Endothelial cell of umbilical vein (primary cell): Measurements from ENCODE around the gene SPAG9. TPM values are rescaled to one million over a fixed set of nuclear protein-coding genes. Genes with fewer than 3 reads are reported as not detected.

Experiments used
- BruUV-seq: library from RNA; stranded (reverse); fragments of 400-500 nt; replicated peaks from 2 replicates; lab custom pipeline; 2021; lab: Mats Ljungman, UMichigan
- CTCF ChIA-PET: fragments of 300-600, 350-600 bp; sonication (Branson Sonifier 250); formaldehyde crosslinking; loops from one replicate; lab custom pipeline; 2021; ENCODE audit warnings: antibody characterized with exemption, inconsistent platforms; lab: Charles Lee
- POLR2A ChIA-PET: fragments of 300-600, 350-600 bp; sonication (Branson Sonifier 250); formaldehyde crosslinking; loops from one replicate; lab custom pipeline; 2021; ENCODE audit warnings: antibody characterized with exemption, inconsistent platforms; lab: Charles Lee
- DNase-seq: peaks from one replicate; pipeline ENCODE4 v3.0.0-alpha.2; 2011; ENCODE audit warnings: low read depth, low spot score
- FAIRE-seq: peaks from 2 replicates; lab custom pipeline; 2011; peaks lifted over from hg19 to GRCh38; lab: Jason Lieb, UNC
- H2AFZ ChIP-seq: 2 replicates; pipeline ENCODE4 v1.6.0; 2012; ENCODE audit warnings: low read depth, low read length, control low read depth, inconsistent platforms
- H3K27ac ChIP-seq: 2 replicates; pipeline ENCODE4 v1.5.1; 2011; ENCODE audit warnings: low read depth, mild to moderate bottlenecking, control low read depth, low read length, moderate library complexity; ENCODE audit not compliant: insufficient read depth
- H3K27me3 ChIP-seq, 2 experiments: 2 replicates each; pipeline versions ENCODE4 v1.6.0 to v1.6.1; 2011; ENCODE audit warnings: low read length in 2 of 2, mixed read lengths in 1 of 2; ENCODE audit not compliant: control insufficient read depth in 2 of 2, insufficient read depth in 2 of 2
- H3K36me3 ChIP-seq, 2 experiments: 2 replicates in 1 of 2; 3 replicates in 1 of 2; pipeline ENCODE4 v1.5.1; 2011; ENCODE audit warnings: low read length in 2 of 2, mild to moderate bottlenecking in 1 of 2, moderate library complexity in 1 of 2; ENCODE audit not compliant: control insufficient read depth in 2 of 2, insufficient read depth in 2 of 2; ENCODE audit errors: extremely low read depth in 1 of 2
- H3K4me1 ChIP-seq: 3 replicates; pipeline ENCODE4 v1.5.1; 2011; ENCODE audit warnings: mild to moderate bottlenecking, low read length; ENCODE audit not compliant: control insufficient read depth, insufficient read depth; ENCODE audit errors: extremely low read depth
- H3K4me2 ChIP-seq: 2 replicates; pipeline ENCODE4 v1.6.1; 2011; ENCODE audit warnings: low read length, control low read depth, mixed read lengths; ENCODE audit not compliant: insufficient read depth
- H3K4me3 ChIP-seq, 3 experiments: fragments of 200-600 bp in 1 of 3; sonication (generic), shearing (Covaris generic) in 1 of 3; replicated peaks in 1 of 3; 2 replicates each; pipeline ENCODE4 v1.5.1; 2011 to 2016; ENCODE audit warnings: control low read depth in 3 of 3, low read length in 3 of 3, mild to moderate bottlenecking in 2 of 3, inconsistent platforms in 1 of 3, low read depth in 1 of 3, moderate library complexity in 1 of 3; ENCODE audit not compliant: insufficient read depth in 1 of 3
- H3K79me2 ChIP-seq: 2 replicates; pipeline ENCODE4 v1.6.0; 2012; ENCODE audit warnings: low read length, inconsistent platforms; ENCODE audit not compliant: control insufficient read depth, insufficient read depth
- H3K9ac ChIP-seq: replicated peaks from 2 replicates; pipeline ENCODE3; 2011; ENCODE audit warnings: low read length, control low read depth; ENCODE audit not compliant: insufficient read depth; ENCODE audit errors: extremely low read depth
- H3K9me1 ChIP-seq: replicated peaks from 3 replicates; pipeline ENCODE4 v1.6.0; 2011; ENCODE audit warnings: mild to moderate bottlenecking, low read length; ENCODE audit not compliant: control insufficient read depth, insufficient read depth; ENCODE audit errors: extremely low read depth
- H3K9me3 ChIP-seq: replicated peaks from 2 replicates; pipeline ENCODE4 v1.5.1; 2012; ENCODE audit warnings: low read length, inconsistent platforms; ENCODE audit not compliant: control insufficient read depth, insufficient read depth
- H4K20me1 ChIP-seq: replicated peaks from 2 replicates; pipeline ENCODE3; 2011; ENCODE audit warnings: mild to moderate bottlenecking, low read length; ENCODE audit not compliant: control insufficient read depth, insufficient read depth; ENCODE audit errors: extremely low read depth
- EZH2 ChIP-seq: IDR thresholded peaks from 2 replicates; pipeline ENCODE4 v1.6.1; 2012; ENCODE audit warnings: borderline replicate concordance, low read depth, mild to moderate bottlenecking, moderate library complexity, low read length, inconsistent platforms; ENCODE audit not compliant: severe bottlenecking
- GATA2 ChIP-seq: IDR thresholded peaks from 2 replicates; pipeline ENCODE4 v1.7.0; 2011; ENCODE audit warnings: low read depth, mild to moderate bottlenecking, moderate library complexity, mixed read lengths, low read length; ENCODE audit not compliant: insufficient read length, insufficient read depth
- JUN ChIP-seq: IDR thresholded peaks from 2 replicates; pipeline ENCODE4 v1.6.1; 2011; ENCODE audit warnings: borderline replicate concordance, low read depth; ENCODE audit not compliant: insufficient read length, insufficient read depth
- MAX ChIP-seq: IDR thresholded peaks from 2 replicates; pipeline ENCODE4 v1.6.1; 2011; ENCODE audit not compliant: insufficient read depth, insufficient read length
- POLR2A ChIP-seq: IDR thresholded peaks from 2 replicates; pipeline ENCODE4 v1.6.1; 2012; ENCODE audit warnings: low read depth, mild to moderate bottlenecking, control low read depth, low read length
- POLR2AphosphoS5 ChIP-seq: IDR thresholded peaks from 2 replicates; pipeline ENCODE4 v1.6.1; 2012; ENCODE audit warnings: low read depth, mild to moderate bottlenecking, control low read depth, low read length, moderate library complexity; ENCODE audit not compliant: insufficient read depth
- dilution Hi-C: fragments of 300-500 bp; cut with MboI; formaldehyde crosslinking; loops from one replicate; pipeline ENCODE4 v1.15.0; 2019; ENCODE audit warnings: low sequenced_read_pairs; ENCODE audit not compliant: extremely low pct_ligation_motif_present
- intact Hi-C: fragments of 100-400 bp; cut with micrococcal nuclease; formaldehyde crosslinking; loops from one replicate; pipeline ENCODE4 v1.10.0; 2022
- polyA plus RNA-seq, 4 experiments: library from polyadenylated mRNA; depleted of rRNA in 3 of 4; stranded (reverse) in 3 of 4; unstranded in 1 of 4; fragments of >200 nt; gene quantifications; 2 replicates each; pipeline versions ENCODE4 v1.2.1 to v1.2.3, GENCODE V29; 2011 to 2012; ENCODE audit warnings: missing spikeins in 1 of 4
- total RNA-seq: library from RNA; stranded (reverse); gene quantifications from 2 replicates; pipeline ENCODE4 v1.2.3, GENCODE V29; 2021

SPAG9 gene
- total and polyA plus RNA-seq, 2 donors (not counting 3 experiments of a cell fraction or from before 2014, with no cell fraction given), result 16.5 to 75.0 TPM

GRCh38 chr17:50916708-50917417 lies 203.8 kb downstream of the SPAG9 start:
- TF ChIP-seq POLR2AphosphoS5, result no peak
- no peak for TF ChIP-seq MAX
- TF ChIP-seq EZH2, result no peak
- no peak for TF ChIP-seq JUN
- no peak for TF ChIP-seq POLR2A
- no peak for TF ChIP-seq GATA2
- BruUV-seq, result no TSS peak
- CTCF ChIA-PET, result interaction anchor here (2.0 kb wide), 1 partner anchor 64 kb away, joined by 6 read pairs; no protein-coding TSS in a partner anchor
- Histone ChIP-seq H3K4me3 (no peak overlapping the region), H3K4me2 (no peak overlapping the region), H3K4me1 (peaks cover 4% of the 10 kb centered on the region), H2AFZ (no peak overlapping the region), H3K9me3 (no peaks in the 10 kb centered on the region), H3K79me2 (no peaks in the 10 kb centered on the region), H3K9ac (no peak overlapping the region), H3K27me3 (peaks cover 2 to 3% of the 10 kb centered on the region in 2 experiments), H3K27ac (no peak overlapping the region), H3K36me3 (no peaks in the 10 kb centered on the region), H4K20me1 (no peaks in the 10 kb centered on the region), H3K9me1 (no peaks in the 10 kb centered on the region)
- DNase-seq (no peak), FAIRE-seq (no peak)
- dilution Hi-C loops (no loop called here), intact Hi-C loops (no loop called here)
- POLR2A ChIA-PET, result interaction anchor here (0.6 to 1.5 kb wide), 2 partner anchors 51 to 135 kb away, joined by 4 to 5 read pairs; partner anchors contain the start of gene TOB1
